Upper lobe of left lung (tissue), 6 donors: ENCODE results near the gene STIM1. TPM values are rescaled to one million over a fixed set of nuclear protein-coding genes. Genes with fewer than 3 reads are reported as not detected.

ENCODE experiments used
- ATAC-seq, 2 donors: fragments of 200-7000 bp; cut with Tn5 transposase; one replicate each; pipeline ENCODE4 v1.9.1; 2022; ENCODE audit warnings: mild to moderate bottlenecking in 2 of 2, moderate library complexity in 2 of 2; ENCODE audit not compliant: low FRiP score in 2 of 2
- DNase-seq, 2 donors: peaks; one replicate each; pipeline ENCODE4 v3.0.0-alpha.2; 2019 to 2020
- H3K27ac ChIP-seq, 4 donors: fragments of 200-600 bp; sonication (generic); one replicate each; pipeline ENCODE4 v1.5.1; 2016 to 2019
- H3K27me3 ChIP-seq, 4 donors: fragments of 200-600 bp; sonication (generic); one replicate each; pipeline ENCODE4 v1.5.1; 2017 to 2019
- H3K36me3 ChIP-seq, 4 donors: fragments of 200-600 bp; sonication (generic); one replicate each; pipeline ENCODE4 v1.5.1; 2016 to 2019
- H3K4me1 ChIP-seq, 4 donors: fragments of 200-600 bp; sonication (generic); one replicate each; pipeline ENCODE4 v1.5.1; 2018 to 2019
- H3K4me3 ChIP-seq, 4 donors: fragments of 200-600 bp; sonication (generic); one replicate each; pipeline ENCODE4 v1.5.1; 2017 to 2019; ENCODE audit warnings: mild to moderate bottlenecking in 2 of 4, moderate library complexity in 1 of 4
- H3K9me3 ChIP-seq, 4 donors: fragments of 200-600 bp; sonication (generic); one replicate each; pipeline ENCODE4 v1.5.1; 2018 to 2019
- EP300 ChIP-seq, 4 donors: sonication (generic); formaldehyde crosslinking; IDR thresholded peaks; one replicate each; pipeline ENCODE4 v1.5.1; 2017; ENCODE audit warnings: antibody characterized with exemption in 4 of 4, control low read depth in 2 of 4
- POLR2A ChIP-seq, 4 donors: fragments of 450-650 bp; IDR thresholded peaks; one replicate each; pipeline ENCODE4 v1.5.1; 2016 to 2017; ENCODE audit warnings: antibody characterized with exemption in 4 of 4, mild to moderate bottlenecking in 2 of 4
- POLR2AphosphoS5 ChIP-seq, 2 donors: sonication (generic); formaldehyde crosslinking; IDR thresholded peaks; one replicate each; pipeline ENCODE4 v1.5.1; 2017; ENCODE audit warnings: antibody characterized with exemption in 2 of 2
- WGBS, 2 donors: methylation state at CpG; one replicate each; pipeline ENCODE4 v1.1.5; 2017 to 2018; 5-methylcytosine and 5-hydroxymethylcytosine counted together
- total RNA-seq, 6 donors: library from RNA; depleted of rRNA in 4 of 6; stranded (reverse); fragments of >200 nt in 4 of 6; gene quantifications; one replicate each; pipeline versions ENCODE4 v1.1.0 to v1.2.1, GENCODE V29; 2016 to 2021
- TF ChIP-seq, protein P1 (sequence below), 6 experiments: fragments of 450-650 bp in 4 of 6; fragments of 200-600 bp in 2 of 6; sonication (generic) in 2 of 6; IDR thresholded peaks; one replicate each; pipeline ENCODE4 v1.5.1; 2016 to 2019; ENCODE audit warnings: antibody characterized with exemption in 6 of 6
- donor health status: DM: no; HTN: no; CAD: no; lungs with moderate emphysema.
- donor health status: DM: no; HTN: yes; CAD: no; lungs with severe emphysema.

Gene STIM1
- total RNA-seq, 6 donors from 2014 or later: 39.7 to 81.8 (median 56.5) TPM

DNA sequence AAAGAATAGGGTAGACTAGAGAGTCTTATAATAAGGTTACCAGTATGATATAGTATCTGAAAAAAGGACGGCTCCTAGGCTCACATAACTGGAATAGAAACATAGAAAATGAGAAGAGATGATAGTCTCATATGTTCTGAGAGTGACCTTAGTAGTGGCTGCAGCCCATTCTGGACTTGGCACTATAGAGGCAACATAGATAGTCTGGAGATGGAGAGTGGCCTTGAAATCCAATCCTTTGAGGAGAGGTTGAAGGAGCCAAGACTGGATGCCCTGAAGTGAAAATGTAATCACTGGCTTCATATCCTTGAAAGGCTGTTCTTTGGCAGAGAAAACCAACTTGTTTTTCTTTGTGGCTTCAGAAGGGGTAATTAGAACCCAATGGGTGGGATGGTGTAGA is 81.1 kb downstream of the STIM1 start:
- H3K4me3 ChIP-seq: no peak overlapping the region
- H3K27ac ChIP-seq: no peak overlapping the region
- H3K9me3 ChIP-seq: no peaks in the 10 kb centered on the region
- H3K4me1 ChIP-seq: peaks cover 0 to 11% (median 6%) of the 10 kb centered on the region in 4 donors
- H3K27me3 ChIP-seq: no peaks in the 10 kb centered on the region
- no peaks in the 10 kb centered on the region for H3K36me3 ChIP-seq
- ATAC-seq: no peak
- no peak for DNase-seq
- no peak for TF ChIP-seq EP300 (IDR thresholded peaks at IDR 0.05)
- TF ChIP-seq, protein P1, sequence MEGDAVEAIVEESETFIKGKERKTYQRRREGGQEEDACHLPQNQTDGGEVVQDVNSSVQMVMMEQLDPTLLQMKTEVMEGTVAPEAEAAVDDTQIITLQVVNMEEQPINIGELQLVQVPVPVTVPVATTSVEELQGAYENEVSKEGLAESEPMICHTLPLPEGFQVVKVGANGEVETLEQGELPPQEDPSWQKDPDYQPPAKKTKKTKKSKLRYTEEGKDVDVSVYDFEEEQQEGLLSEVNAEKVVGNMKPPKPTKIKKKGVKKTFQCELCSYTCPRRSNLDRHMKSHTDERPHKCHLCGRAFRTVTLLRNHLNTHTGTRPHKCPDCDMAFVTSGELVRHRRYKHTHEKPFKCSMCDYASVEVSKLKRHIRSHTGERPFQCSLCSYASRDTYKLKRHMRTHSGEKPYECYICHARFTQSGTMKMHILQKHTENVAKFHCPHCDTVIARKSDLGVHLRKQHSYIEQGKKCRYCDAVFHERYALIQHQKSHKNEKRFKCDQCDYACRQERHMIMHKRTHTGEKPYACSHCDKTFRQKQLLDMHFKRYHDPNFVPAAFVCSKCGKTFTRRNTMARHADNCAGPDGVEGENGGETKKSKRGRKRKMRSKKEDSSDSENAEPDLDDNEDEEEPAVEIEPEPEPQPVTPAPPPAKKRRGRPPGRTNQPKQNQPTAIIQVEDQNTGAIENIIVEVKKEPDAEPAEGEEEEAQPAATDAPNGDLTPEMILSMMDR (IDR thresholded peaks at IDR 0.05): no peak
- no peak for TF ChIP-seq POLR2AphosphoS5 (IDR thresholded peaks at IDR 0.05)
- TF ChIP-seq POLR2A (IDR thresholded peaks at IDR 0.05): no peak
- 93 to 97% methylated on average over 1 of the region's 1 CpG for WGBS, 2 donors

DNA sequence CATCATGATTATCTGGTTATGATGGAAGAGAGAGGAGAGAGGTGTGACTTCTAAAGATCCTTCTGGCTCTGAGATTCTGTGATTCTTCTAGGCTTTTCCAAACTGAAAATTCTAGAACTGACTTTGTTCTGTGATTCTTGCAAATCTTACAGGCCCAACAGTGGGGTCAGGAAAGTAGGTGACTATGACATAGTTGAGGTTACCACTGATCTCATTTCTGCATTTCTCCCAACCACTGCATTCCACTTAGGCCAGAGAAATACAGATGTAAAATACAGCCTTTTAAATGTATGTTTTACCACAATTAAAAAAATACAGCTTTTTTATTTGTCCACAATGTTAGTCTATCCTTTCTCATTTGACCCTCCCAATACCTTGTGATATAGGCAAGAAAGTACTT is 83.7 kb downstream of the STIM1 start:
- no peak for TF ChIP-seq EP300 (IDR thresholded peaks at IDR 0.05)
- TF ChIP-seq, protein P1 (IDR thresholded peaks at IDR 0.05): no peak
- no peak for TF ChIP-seq POLR2A (IDR thresholded peaks at IDR 0.05)
- TF ChIP-seq POLR2AphosphoS5 (IDR thresholded peaks at IDR 0.05): no peak
- ATAC-seq: peak in 1 of 2 donors; percentile 35
- Histone ChIP-seq H3K4me3 (no peak overlapping the region), H3K36me3 (no peaks in the 10 kb centered on the region), H3K27ac (no peak overlapping the region), H3K4me1 (peaks cover 20 to 31% (median 27%) of the 10 kb centered on the region in 4 donors), H3K27me3 (no peaks in the 10 kb centered on the region), H3K9me3 (no peaks in the 10 kb centered on the region)
- no peak for DNase-seq

DNA sequence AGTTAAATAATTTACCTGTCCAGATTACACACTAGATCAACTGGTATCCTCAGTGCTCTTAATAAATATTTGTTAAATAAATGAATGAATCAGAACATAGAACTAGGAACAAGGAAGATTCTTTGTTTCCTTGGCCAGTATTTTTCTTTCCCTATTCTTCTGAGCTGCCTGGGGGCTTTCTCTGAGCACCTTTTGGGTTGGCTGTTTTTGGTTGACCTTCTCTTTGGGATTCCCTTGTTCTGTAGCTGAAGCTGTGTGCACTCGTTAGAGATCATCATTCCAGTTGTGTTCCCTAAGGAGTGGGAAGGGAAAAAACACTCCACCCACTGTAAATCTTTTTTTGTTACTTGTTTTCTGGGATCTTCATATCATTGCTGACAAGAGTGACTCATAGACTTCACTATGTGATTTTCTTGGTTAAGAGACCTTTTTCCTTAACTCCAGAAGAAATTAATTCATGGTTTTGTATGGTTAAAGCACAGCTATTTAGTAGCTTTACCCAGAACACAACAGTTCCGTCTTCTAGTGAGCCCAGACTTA is 84.3 kb downstream of the STIM1 start:
- Histone ChIP-seq H3K36me3 (no peaks in the 10 kb centered on the region), H3K27me3 (no peaks in the 10 kb centered on the region), H3K9me3 (no peaks in the 10 kb centered on the region), H3K4me3 (no peak overlapping the region), H3K27ac (no peak overlapping the region), H3K4me1 (peaks cover 20 to 31% (median 26%) of the 10 kb centered on the region in 4 donors)
- 87 to 98% methylated on average over 2 of the region's 2 CpGs for WGBS, 2 donors
- DNase-seq: no peak
- TF ChIP-seq POLR2AphosphoS5 (IDR thresholded peaks at IDR 0.05): no peak
- TF ChIP-seq, protein P1 (IDR thresholded peaks at IDR 0.05): no peak
- no peak for TF ChIP-seq EP300 (IDR thresholded peaks at IDR 0.05)
- no peak for TF ChIP-seq POLR2A (IDR thresholded peaks at IDR 0.05)
- ATAC-seq: peak in 1 of 2 donors; percentile 81

DNA sequence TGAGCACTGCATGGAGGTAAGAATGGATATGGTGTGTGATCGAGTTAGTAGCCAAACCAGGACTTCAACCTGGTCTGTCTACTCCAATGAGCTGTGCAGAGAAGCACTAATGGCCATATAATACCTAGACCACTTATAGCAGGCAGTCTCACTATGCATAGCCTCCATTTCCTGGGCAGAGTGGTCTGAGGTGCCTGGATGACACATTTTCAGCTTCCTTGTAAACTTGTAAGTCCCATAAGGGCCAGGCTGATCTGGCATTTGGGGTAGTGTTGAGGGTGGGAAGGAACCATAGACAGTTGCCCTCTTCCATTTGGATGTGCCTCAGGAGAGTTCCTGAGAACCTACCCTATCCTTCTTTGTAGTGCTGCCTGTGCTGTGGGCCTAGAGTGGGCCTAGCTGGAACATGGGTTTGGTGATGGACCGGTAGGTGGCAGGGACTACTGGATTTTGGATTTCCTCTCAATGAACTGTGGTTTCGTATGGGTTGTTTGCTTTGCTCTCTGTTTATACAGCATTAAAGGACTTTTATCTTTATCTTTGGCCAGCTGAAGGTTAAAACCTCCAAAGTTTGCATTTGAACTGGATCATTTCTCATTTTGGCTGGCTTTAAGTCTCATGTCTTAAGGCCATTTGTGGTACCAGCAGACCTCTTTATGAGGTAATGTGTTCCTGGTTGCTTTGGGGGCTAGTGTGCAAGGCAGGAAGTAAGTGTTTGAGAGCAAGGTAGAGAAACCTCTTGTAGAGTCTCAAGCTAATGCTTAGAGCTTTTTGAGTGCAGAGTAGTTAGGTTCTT is 86.9 kb downstream of the STIM1 start:
- peaks cover 39 to 45% (median 41%) of the 10 kb centered on the region in 4 donors for H3K4me1 ChIP-seq
- no peaks in the 10 kb centered on the region for H3K27me3 ChIP-seq
- DNase-seq (no peak), ATAC-seq (peak in 1 of 2 donors; percentile 40)
- H3K9me3 ChIP-seq: no peaks in the 10 kb centered on the region
- no peaks in the 10 kb centered on the region for H3K36me3 ChIP-seq
- no peak overlapping the region for H3K4me3 ChIP-seq
- TF ChIP-seq POLR2A (IDR thresholded peaks at IDR 0.05): no peak
- 42 to 61% methylated on average over 3 of the region's 3 CpGs for WGBS, 2 donors
- H3K27ac ChIP-seq: peak overlapping the region in 2 of 4 donors; percentile 32 to 38

DNA sequence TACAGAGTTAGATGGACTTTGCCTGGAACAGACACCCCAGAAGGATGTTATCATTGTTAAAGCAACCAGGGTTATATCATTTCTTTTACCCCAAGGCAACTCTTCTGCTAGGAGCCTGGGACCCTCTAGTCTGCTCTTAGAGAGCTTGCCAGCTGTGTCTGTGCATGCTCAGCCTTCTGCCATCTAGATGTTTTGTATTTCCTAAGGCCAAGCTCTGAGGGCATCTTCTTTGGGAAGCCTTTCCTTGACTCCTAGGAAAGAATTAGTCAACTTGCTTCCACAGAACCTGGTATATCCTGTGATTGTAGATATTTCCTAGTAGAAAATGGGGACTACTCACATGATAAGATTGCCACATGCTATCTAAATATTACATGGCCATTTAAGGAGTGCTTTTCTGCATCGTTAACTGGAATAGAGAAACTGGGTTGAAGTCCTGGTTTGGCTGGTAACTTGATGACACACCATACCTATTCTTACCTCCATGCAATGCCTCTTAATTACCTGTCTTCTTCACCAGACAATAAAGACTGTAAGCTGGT is 87.6 kb downstream of the STIM1 start:
- TF ChIP-seq POLR2AphosphoS5 (IDR thresholded peaks at IDR 0.05) (no peak), EP300 (IDR thresholded peaks at IDR 0.05) (no peak), POLR2A (IDR thresholded peaks at IDR 0.05) (no peak)
- TF ChIP-seq, protein P1 (IDR thresholded peaks at IDR 0.05): no peak
- H3K27ac ChIP-seq: peak overlapping the region in 2 of 4 donors; percentile 32 to 38
- peaks cover 42 to 52% (median 46%) of the 10 kb centered on the region in 4 donors for H3K4me1 ChIP-seq
- no peaks in the 10 kb centered on the region for H3K27me3 ChIP-seq
- DNase-seq: no peak
- H3K36me3 ChIP-seq: no peaks in the 10 kb centered on the region
- WGBS, 2 donors: 29 to 50% methylated on average over 1 of the region's 1 CpG
- ATAC-seq: no peak
- H3K4me3 ChIP-seq: no peak overlapping the region
- H3K9me3 ChIP-seq: no peaks in the 10 kb centered on the region
